ENCODE data around the gene PROX2. TPM values are rescaled to one million over a fixed set of nuclear protein-coding genes. Genes with fewer than 3 reads are reported as not detected.

Gene PROX2
- total and polyA plus RNA-seq, 2 donors (not counting 3 experiments of a cell fraction or from before 2014, with no cell fraction given), result 0.01 TPM; not detected in 1

- H3K4me1 ChIP-seq (ENCODE audit: control insufficient read depth, extremely low read depth, insufficient read depth, low read length), result peaks cover 5% of the 10 kb centered on the region
- no peak overlapping the region for H3K4me3 ChIP-seq (replicated peaks in 1 of 3; ENCODE audit: insufficient read depth in 1 of 3, low read depth in 1 of 3, low read length in 3 of 3)
- no TSS peak for BruUV-seq (replicated peaks)
- no peak for TF ChIP-seq MYC (IDR thresholded peaks at IDR 0.05; ENCODE audit: low read depth, low read length)
- TF ChIP-seq FOS (IDR thresholded peaks at IDR 0.05; ENCODE audit: borderline replicate concordance, insufficient read depth, low read length), result no peak
- no peak for TF ChIP-seq POLR2A (IDR thresholded peaks at IDR 0.05; ENCODE audit: low read depth, low read length)
- TF ChIP-seq EZH2 (IDR thresholded peaks at IDR 0.05; ENCODE audit: borderline replicate concordance, low read depth, low read length, severe bottlenecking), result no peak
- TF ChIP-seq, protein P1, sequence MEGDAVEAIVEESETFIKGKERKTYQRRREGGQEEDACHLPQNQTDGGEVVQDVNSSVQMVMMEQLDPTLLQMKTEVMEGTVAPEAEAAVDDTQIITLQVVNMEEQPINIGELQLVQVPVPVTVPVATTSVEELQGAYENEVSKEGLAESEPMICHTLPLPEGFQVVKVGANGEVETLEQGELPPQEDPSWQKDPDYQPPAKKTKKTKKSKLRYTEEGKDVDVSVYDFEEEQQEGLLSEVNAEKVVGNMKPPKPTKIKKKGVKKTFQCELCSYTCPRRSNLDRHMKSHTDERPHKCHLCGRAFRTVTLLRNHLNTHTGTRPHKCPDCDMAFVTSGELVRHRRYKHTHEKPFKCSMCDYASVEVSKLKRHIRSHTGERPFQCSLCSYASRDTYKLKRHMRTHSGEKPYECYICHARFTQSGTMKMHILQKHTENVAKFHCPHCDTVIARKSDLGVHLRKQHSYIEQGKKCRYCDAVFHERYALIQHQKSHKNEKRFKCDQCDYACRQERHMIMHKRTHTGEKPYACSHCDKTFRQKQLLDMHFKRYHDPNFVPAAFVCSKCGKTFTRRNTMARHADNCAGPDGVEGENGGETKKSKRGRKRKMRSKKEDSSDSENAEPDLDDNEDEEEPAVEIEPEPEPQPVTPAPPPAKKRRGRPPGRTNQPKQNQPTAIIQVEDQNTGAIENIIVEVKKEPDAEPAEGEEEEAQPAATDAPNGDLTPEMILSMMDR (IDR thresholded peaks at IDR 0.05; ENCODE audit: extremely low read depth in 1 of 2, insufficient read depth in 1 of 2, low read depth in 1 of 2, low read length in 2 of 2), result no peak
- TF ChIP-seq POLR2AphosphoS5 (IDR thresholded peaks at IDR 0.05; ENCODE audit: insufficient read depth, low read depth, low read length), result no peak
- no peak for TF ChIP-seq JUN (IDR thresholded peaks at IDR 0.05; ENCODE audit: borderline replicate concordance, insufficient read depth, insufficient read length, low read depth)
- no peak for TF ChIP-seq MAX (IDR thresholded peaks at IDR 0.05; ENCODE audit: insufficient read depth, insufficient read length)
- TF ChIP-seq GATA2 (IDR thresholded peaks at IDR 0.05; ENCODE audit: insufficient read depth, insufficient read length, low read depth, low read length), result no peak
- no peak for DNase-seq (ENCODE audit: low read depth, low spot score)
- no peak overlapping the region for H2AFZ ChIP-seq (ENCODE audit: low read depth, low read length)
- no peak overlapping the region for H3K9ac ChIP-seq (replicated peaks; ENCODE audit: extremely low read depth, insufficient read depth, low read length)
- H3K9me1 ChIP-seq (replicated peaks; ENCODE audit: control insufficient read depth, extremely low read depth, insufficient read depth, low read length), result no peaks in the 10 kb centered on the region
- no peaks in the 10 kb centered on the region for H3K9me3 ChIP-seq (replicated peaks; ENCODE audit: control insufficient read depth, insufficient read depth, low read length)
- CTCF ChIA-PET, result interaction anchor here (1.0 to 7.0 kb wide), 4 partner anchors 16 to 181 kb away, joined by 3 to 468 read pairs (median 35); no protein-coding TSS in a partner anchor
- H3K4me2 ChIP-seq (ENCODE audit: insufficient read depth, low read length), result no peak overlapping the region
- intact Hi-C loops (cut with micrococcal nuclease) (loop anchor here (5.0 kb wide), 1 partner anchor 302 kb away; no protein-coding TSS in a partner anchor), dilution Hi-C loops (cut with MboI; ENCODE audit: extremely low pct_ligation_motif_present, low sequenced_read_pairs) (no loop called here)
- H4K20me1 ChIP-seq (replicated peaks; ENCODE audit: control insufficient read depth, extremely low read depth, insufficient read depth, low read length), result no peaks in the 10 kb centered on the region
- no peaks in the 10 kb centered on the region for H3K79me2 ChIP-seq (ENCODE audit: control insufficient read depth, insufficient read depth, low read length)
- H3K27ac ChIP-seq (ENCODE audit: insufficient read depth, low read depth, low read length), result no peak overlapping the region
- H3K36me3 ChIP-seq (ENCODE audit: control insufficient read depth in 2 of 2, extremely low read depth in 1 of 2, insufficient read depth in 2 of 2, low read length in 2 of 2), result peaks cover 0 to 3% of the 10 kb centered on the region in 2 experiments
- no peak for FAIRE-seq
- H3K27me3 ChIP-seq (ENCODE audit: control insufficient read depth in 2 of 2, insufficient read depth in 2 of 2, low read length in 2 of 2), result no peaks in the 10 kb centered on the region
- POLR2A ChIA-PET, result no interaction called here
These were observed 33.0 kb upstream of the PROX2 start for GRCh38 chr14:74908861-74909341.
